H9 (cell line): Measurements from ENCODE around the gene HEXD. TPM values are rescaled to one million over a fixed set of nuclear protein-coding genes. Genes with fewer than 3 reads are reported as not detected.

ENCODE experiments used
- DNase-seq: peaks from one replicate; pipeline ENCODE4 v3.0.0-alpha.2; 2017
- H2AFZ ChIP-seq: one replicate; pipeline ENCODE4 v1.6.1; 2013; ENCODE audit warnings: mild to moderate bottlenecking, low read length, control low read depth, moderate library complexity
- H2AK5ac ChIP-seq: 2 replicates; pipeline ENCODE4 v1.6.1; 2013; ENCODE audit warnings: low read length, control low read depth, mixed read lengths; ENCODE audit not compliant: insufficient read length
- H2BK120ac ChIP-seq: one replicate; pipeline ENCODE4 v1.6.1; 2013; ENCODE audit warnings: low read depth, mild to moderate bottlenecking, low read length, control low read depth, inconsistent platforms; ENCODE audit not compliant: poor library complexity, severe bottlenecking
- H2BK12ac ChIP-seq: 2 replicates; pipeline ENCODE4 v1.6.1; 2013; ENCODE audit warnings: low read length, control low read depth, mixed read lengths, low read depth; ENCODE audit not compliant: insufficient read length
- H2BK15ac ChIP-seq: 2 replicates; pipeline ENCODE4 v1.6.1; 2013; ENCODE audit warnings: low read depth, low read length, control low read depth
- H2BK20ac ChIP-seq: one replicate; pipeline ENCODE4 v1.6.1; 2013; ENCODE audit warnings: low read depth, mild to moderate bottlenecking, low read length, control low read depth, inconsistent platforms; ENCODE audit not compliant: poor library complexity, severe bottlenecking
- H2BK5ac ChIP-seq: 2 replicates; pipeline ENCODE4 v1.6.1; 2013; ENCODE audit warnings: low read length, control low read depth, mixed read lengths; ENCODE audit not compliant: insufficient read length
- H3K14ac ChIP-seq: 2 replicates; pipeline ENCODE4 v1.6.1; 2013; ENCODE audit warnings: low read length, control low read depth; ENCODE audit not compliant: insufficient read depth
- H3K18ac ChIP-seq: 2 replicates; pipeline ENCODE4 v1.6.1; 2013; ENCODE audit warnings: low read depth, mild to moderate bottlenecking, mixed read lengths, low read length, control low read depth; ENCODE audit not compliant: insufficient read length
- H3K23ac ChIP-seq: 2 replicates; pipeline ENCODE4 v1.6.1; 2013; ENCODE audit warnings: low read length, control low read depth, mixed read lengths, low read depth; ENCODE audit not compliant: insufficient read length
- H3K23me2 ChIP-seq: 2 replicates; pipeline ENCODE4 v1.6.1; 2013; ENCODE audit warnings: low read depth, mild to moderate bottlenecking, mixed read lengths, low read length, control low read depth; ENCODE audit not compliant: insufficient read length, poor library complexity, severe bottlenecking
- H3K27ac ChIP-seq: 2 replicates; pipeline ENCODE4 v1.5.1; 2013; ENCODE audit warnings: low read length, control low read depth, mixed read lengths, low read depth; ENCODE audit not compliant: insufficient read length
- H3K27me3 ChIP-seq: 2 replicates; pipeline ENCODE4 v1.6.1; 2013; ENCODE audit warnings: low read length, control low read depth, inconsistent platforms; ENCODE audit not compliant: insufficient read depth
- H3K4ac ChIP-seq: 2 replicates; pipeline ENCODE4 v1.6.1; 2013; ENCODE audit warnings: low read depth, mild to moderate bottlenecking, control low read depth, inconsistent platforms, low read length, moderate library complexity
- H3K4me1 ChIP-seq: 2 replicates; pipeline ENCODE4 v1.6.1; 2013; ENCODE audit warnings: low read length, control low read depth, inconsistent platforms; ENCODE audit not compliant: insufficient read depth
- H3K4me2 ChIP-seq: 2 replicates; pipeline ENCODE4 v1.6.1; 2013; ENCODE audit warnings: low read length, control low read depth, mixed read lengths; ENCODE audit not compliant: insufficient read length, insufficient read depth
- H3K56ac ChIP-seq: 2 replicates; pipeline ENCODE4 v1.6.1; 2013; ENCODE audit warnings: low read depth, mild to moderate bottlenecking, mixed read lengths, low read length, control low read depth; ENCODE audit not compliant: insufficient read length
- H3K79me1 ChIP-seq: 2 replicates; pipeline ENCODE4 v1.6.1; 2013; ENCODE audit warnings: low read depth, mild to moderate bottlenecking, moderate library complexity, low read length, control low read depth, inconsistent platforms; ENCODE audit not compliant: insufficient read depth, poor library complexity, severe bottlenecking
- H3K79me2 ChIP-seq: 2 replicates; pipeline ENCODE4 v1.6.1; 2013; ENCODE audit warnings: low read length, control low read depth, inconsistent platforms; ENCODE audit not compliant: insufficient read depth
- H3K9ac ChIP-seq: 2 replicates; pipeline ENCODE4 v1.6.1; 2013; ENCODE audit warnings: low read length, control low read depth, mixed read lengths; ENCODE audit not compliant: insufficient read length; ENCODE audit errors: extremely low read depth
- H3K9me3 ChIP-seq: one replicate; pipeline ENCODE4 v1.6.1; 2013; ENCODE audit warnings: low read depth, low read length, inconsistent platforms; ENCODE audit not compliant: control insufficient read depth
- H3T11ph ChIP-seq: one replicate; pipeline ENCODE4 v1.6.1; 2013; ENCODE audit warnings: mild to moderate bottlenecking, low read length, control low read depth, inconsistent platforms
- H4K20me1 ChIP-seq: one replicate; pipeline ENCODE4 v1.6.1; 2013; ENCODE audit not compliant: control insufficient read depth, insufficient read length, insufficient read depth
- H4K5ac ChIP-seq: 2 replicates; pipeline ENCODE4 v1.6.1; 2013; ENCODE audit warnings: low read depth, mild to moderate bottlenecking, mixed read lengths, low read length, control low read depth; ENCODE audit not compliant: insufficient read length
- H4K8ac ChIP-seq: replicated peaks from 2 replicates; pipeline ENCODE4 v1.6.1; 2013; ENCODE audit warnings: low read length, control low read depth, mixed read lengths, low read depth; ENCODE audit not compliant: insufficient read length
- H4K91ac ChIP-seq: 2 replicates; pipeline ENCODE4 v1.6.1; 2013; ENCODE audit warnings: low read depth, mild to moderate bottlenecking, moderate library complexity, mixed read lengths, low read length, control low read depth; ENCODE audit not compliant: insufficient read length
- H3K27ac Mint-ChIP-seq, 3 experiments: 2 replicates in 2 of 3; 3 replicates in 1 of 3; pipeline ENCODE4 v1.8.0; 2020 to 2021; ENCODE audit warnings: mixed read lengths in 3 of 3, mild to moderate bottlenecking in 1 of 3, moderate library complexity in 1 of 3
- H3K27me3 Mint-ChIP-seq: 2 replicates; pipeline ENCODE4 v1.8.0; 2021; ENCODE audit warnings: low read depth, mild to moderate bottlenecking, moderate library complexity, mixed read lengths
- H3K36me3 Mint-ChIP-seq, 3 experiments: 2 replicates in 2 of 3; 3 replicates in 1 of 3; pipeline ENCODE4 v1.8.0; 2020 to 2021; ENCODE audit warnings: low read depth in 3 of 3, mixed read lengths in 3 of 3; ENCODE audit not compliant: insufficient read depth in 1 of 3
- H3K4me1 Mint-ChIP-seq, 2 experiments: 2 replicates each; pipeline ENCODE4 v1.8.0; 2020; ENCODE audit warnings: mixed read lengths in 2 of 2
- H3K4me3 Mint-ChIP-seq, 2 experiments: 2 replicates in 1 of 2; 3 replicates in 1 of 2; pipeline ENCODE4 v1.8.0; 2020 to 2021; ENCODE audit warnings: mild to moderate bottlenecking in 2 of 2, mixed read lengths in 2 of 2, moderate library complexity in 1 of 2
- H3K9me3 Mint-ChIP-seq, 2 experiments: 2 replicates in 1 of 2; 3 replicates in 1 of 2; pipeline ENCODE4 v1.8.0; 2020; ENCODE audit warnings: mild to moderate bottlenecking in 2 of 2, mixed read lengths in 2 of 2, moderate library complexity in 1 of 2
- CTCF ChIP-seq: fragments of 200-600 bp; sonication (generic); conservative IDR thresholded peaks from 3 replicates; pipeline ENCODE4 v1.8.0; 2021; ENCODE audit warnings: antibody characterized with exemption, mild to moderate bottlenecking
- WGBS: extraction: QIAGEN DNeasy Blood & Tissue Kit; methylation state at CpG from one replicate; pipeline ENCODE4 v1.1.7; 2013; ENCODE audit warnings: missing lambda C conversion rate, low lambda C conversion rate, mixed read lengths; ENCODE audit not compliant: insufficient read length; ENCODE audit errors: extremely low coverage; 5-methylcytosine and 5-hydroxymethylcytosine counted together
- total RNA-seq: library from RNA; stranded (reverse); gene quantifications from 2 replicates; pipeline ENCODE4 v1.2.1, GENCODE V29; 2021

The HEXD gene
- total RNA-seq, 1 experiment from 2014 or later = 23.2 TPM

- peak overlapping the region in 2 of 3 experiments; percentile 52 to 76; a peak in 2 of 7 replicates for H3K27ac Mint-ChIP-seq
- no peaks in the 10 kb centered on the region for H3K27me3 Mint-ChIP-seq
- H2BK120ac ChIP-seq = no peak overlapping the region
- no peak overlapping the region for H4K5ac ChIP-seq
- no peak overlapping the region for H2AFZ ChIP-seq
- no peaks in the 10 kb centered on the region for H3K9me3 ChIP-seq
- H2BK15ac ChIP-seq = no peak overlapping the region
- H3K4me1 ChIP-seq = no peaks in the 10 kb centered on the region; the same call in 1 of the 2 replicates
- no peak for TF ChIP-seq CTCF
- no peak overlapping the region for H3T11ph ChIP-seq
- H4K91ac ChIP-seq = no peak overlapping the region
- no peaks in the 10 kb centered on the region for H3K79me1 ChIP-seq
- H2BK5ac ChIP-seq = no peak overlapping the region
- H3K27ac ChIP-seq = no peak overlapping the region
- no peak overlapping the region for H4K8ac ChIP-seq
- H3K23ac ChIP-seq = no peak overlapping the region
- WGBS = no CpG with 5 or more reads among the region's 15 CpGs
- H3K4ac ChIP-seq = no peak overlapping the region
- H3K18ac ChIP-seq = no peak overlapping the region
- no peak overlapping the region for H3K14ac ChIP-seq
- H3K4me3 Mint-ChIP-seq = no peak overlapping the region
- H3K27me3 ChIP-seq = no peaks in the 10 kb centered on the region
- H3K79me2 ChIP-seq = no peaks in the 10 kb centered on the region
- no peak for DNase-seq
- no peak overlapping the region for H3K4me2 ChIP-seq
- H3K36me3 Mint-ChIP-seq = peaks cover 6 to 26% (median 23%) of the 10 kb centered on the region in 3 experiments
- H4K20me1 ChIP-seq = no peaks in the 10 kb centered on the region
- H3K9me3 Mint-ChIP-seq = no peaks in the 10 kb centered on the region; a peak in 1 of 5 replicates
- no peak overlapping the region for H2BK12ac ChIP-seq
- no peak overlapping the region for H2BK20ac ChIP-seq
- H3K23me2 ChIP-seq = no peaks in the 10 kb centered on the region
- H2AK5ac ChIP-seq = no peak overlapping the region
- H3K4me1 Mint-ChIP-seq = peaks cover 5 to 22% of the 10 kb centered on the region in 2 experiments
- H3K9ac ChIP-seq = no peak overlapping the region
- no peak overlapping the region for H3K56ac ChIP-seq
Measured at GRCh38 chr17:82446124-82446523, 28.0 kb downstream of the HEXD start.
